Renal pelvis (tissue), 4 donors: ENCODE results near the gene SMYD2. TPM values are rescaled to one million over a fixed set of nuclear protein-coding genes. Genes with fewer than 3 reads are reported as not detected.

Experiments
- DNase-seq: peaks from one replicate; pipeline ENCODE4 v3.0.0-alpha.2; 2013
- polyA plus RNA-seq, 3 donors: library from polyadenylated mRNA; unstranded; fragments of 120-200 nt; gene quantifications; one replicate each; pipeline ENCODE4 v1.2.1, GENCODE V29; 2013; ENCODE audit not compliant: insufficient read length in 3 of 3

Gene SMYD2
- polyA plus RNA-seq, 3 donors, result 40.8 to 47.4 (median 46.7) TPM

- DNase-seq, result no peak
Observed at GRCh38 chr1:214354440-214355148, 73.6 kb downstream of the SMYD2 start.

GRCh38 chr1:214360116-214360515, 79.2 kb downstream of the SMYD2 start:
- no peak for DNase-seq

- no peak for DNase-seq
Observed at GRCh38 chr1:214360525-214361164, 79.7 kb downstream of the SMYD2 start.

- no peak for DNase-seq
Observed at GRCh38 chr1:214361636-214362035, 80.7 kb downstream of the SMYD2 start.

- no peak for DNase-seq
Observed at GRCh38 chr1:214362188-214362882, 81.4 kb downstream of the SMYD2 start.

- DNase-seq, result no peak
Observed at GRCh38 chr1:214363386-214363785, 82.4 kb downstream of the SMYD2 start.

GRCh38 chr1:214364386-214364785, 83.4 kb downstream of the SMYD2 start:
- no peak for DNase-seq

- no peak for DNase-seq
Observed at GRCh38 chr1:214364786-214365295, 83.9 kb downstream of the SMYD2 start.

- no peak for DNase-seq
Observed at GRCh38 chr1:214367841-214368240, 86.9 kb downstream of the SMYD2 start.

GRCh38 chr1:214369364-214369763, 88.4 kb downstream of the SMYD2 start:
- no peak for DNase-seq

GRCh38 chr1:214370615-214371014, 89.7 kb downstream of the SMYD2 start:
- DNase-seq, result no peak

- DNase-seq, result no peak
Observed at GRCh38 chr1:214372092-214372491, 91.1 kb downstream of the SMYD2 start.

GRCh38 chr1:214377485-214377884, 96.5 kb downstream of the SMYD2 start:
- no peak for DNase-seq

GRCh38 chr1:214377886-214378285, 96.9 kb downstream of the SMYD2 start:
- DNase-seq, result no peak

- DNase-seq, result no peak
Observed at GRCh38 chr1:214378492-214378891, 97.5 kb downstream of the SMYD2 start.

- no peak for DNase-seq
Observed at GRCh38 chr1:214379236-214379970, 98.4 kb downstream of the SMYD2 start.

GRCh38 chr1:214380396-214380795, 99.4 kb downstream of the SMYD2 start:
- peak; percentile 57 for DNase-seq

GRCh38 chr1:214380986-214381695, 100.2 kb downstream of the SMYD2 start:
- no peak for DNase-seq

- no peak for DNase-seq
Observed at GRCh38 chr1:214383381-214384372, 102.7 kb downstream of the SMYD2 start.
